Stimulated activated CD4-positive, alpha-beta T cell treated with anti-CD3 and anti-CD28 coated beads, Interleukin-1b, Interleukin-23, amount 100 ng/mL, for 48 hours (primary cell): ENCODE results near the gene CCDC91.
A peak's percentile ranks its signal among the peaks of the same experiment; 100 is the strongest.
"Not testable (repeated sequence)": the region's sequence is repeated elsewhere in the genome, so short reads cannot be mapped to it uniquely, and the experiment has no call there.

Source experiments
- DNase-seq: peaks from one replicate; pipeline ENCODE4 v3.0.0-alpha.2; 2020

Gene CCDC91

GRCh38 chr12:28235015-28235414, 44.8 kb downstream of the CCDC91 start:
- no peak for DNase-seq

DNA sequence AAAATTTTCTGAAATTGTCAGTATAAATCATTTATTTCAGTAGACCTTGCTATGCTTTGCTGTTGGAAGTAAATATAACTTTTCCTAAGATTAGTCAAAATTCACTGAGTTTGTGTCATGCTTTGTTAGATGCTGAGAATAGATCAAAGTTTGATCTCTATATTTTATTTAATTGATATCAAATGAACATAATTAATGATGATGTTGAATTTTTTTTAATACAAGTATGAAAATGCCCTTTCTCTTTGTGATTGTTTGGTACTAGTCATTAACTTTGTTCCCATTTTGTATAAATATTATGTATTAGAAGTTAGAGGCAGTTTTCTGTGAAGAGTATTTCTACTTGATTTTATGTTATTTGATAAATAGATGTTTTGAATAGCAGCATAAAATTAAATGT, 45.7 kb downstream of the CCDC91 start:
- no peak for DNase-seq

GRCh38 chr12:28237423-28237822, 47.2 kb downstream of the CCDC91 start:
- DNase-seq, result no peak

DNA sequence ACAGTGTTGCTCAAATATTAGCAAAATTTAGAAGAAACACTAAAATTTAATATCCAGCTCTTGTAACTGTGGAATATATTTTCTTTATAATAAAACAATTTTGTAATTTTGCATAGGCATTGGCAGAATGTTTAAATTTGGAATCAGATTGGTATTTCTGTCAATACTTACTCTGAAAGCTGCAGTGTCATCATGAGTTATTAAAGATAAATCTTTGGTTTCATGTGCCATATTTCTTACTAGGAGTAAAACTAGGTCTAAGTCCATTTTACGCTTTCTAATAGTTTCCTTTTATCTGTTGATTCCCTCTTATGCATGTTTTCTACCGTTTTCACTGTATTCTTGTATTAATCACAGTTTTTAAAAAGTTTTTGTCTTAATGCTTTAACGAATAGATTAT, 49.7 kb downstream of the CCDC91 start:
- no peak for DNase-seq

DNA sequence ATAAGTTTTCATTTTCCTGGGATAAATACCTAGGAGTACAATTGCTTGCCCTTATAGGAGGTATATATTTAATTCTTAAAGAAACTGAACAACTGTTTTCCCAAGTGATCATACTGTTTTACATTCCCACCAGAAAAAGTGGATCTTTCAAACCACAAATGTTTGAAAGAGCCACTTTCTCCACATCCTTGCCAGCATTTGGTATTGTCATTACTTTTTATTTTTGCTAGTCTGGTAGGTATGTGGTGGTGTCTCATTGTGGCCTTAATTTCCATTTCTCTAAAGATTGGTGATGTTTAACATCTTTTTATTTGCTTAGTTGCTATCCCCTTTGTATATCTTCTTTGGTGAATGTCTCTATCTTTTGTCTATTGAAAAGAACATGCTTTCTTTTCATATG, 50.6 kb downstream of the CCDC91 start:
- DNase-seq, result no peak

DNA sequence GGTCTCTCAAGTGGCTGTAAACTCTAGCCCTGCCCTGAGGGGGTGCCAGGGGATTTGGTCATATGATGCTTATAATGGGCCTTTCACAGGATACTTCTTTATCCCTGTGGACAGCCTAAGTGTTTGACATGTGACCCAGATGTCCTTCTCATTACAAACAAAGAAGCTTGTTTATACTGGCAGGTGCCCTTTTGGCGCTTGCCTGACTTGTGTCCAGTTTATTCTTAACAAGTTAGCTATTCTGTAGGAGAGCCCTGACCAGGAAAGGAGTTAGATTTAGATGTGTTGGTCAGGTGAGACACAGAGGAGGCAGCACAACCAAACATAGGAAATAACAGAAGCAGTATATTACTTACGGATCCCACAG, 51.9 kb downstream of the CCDC91 start:
- no peak for DNase-seq

DNA sequence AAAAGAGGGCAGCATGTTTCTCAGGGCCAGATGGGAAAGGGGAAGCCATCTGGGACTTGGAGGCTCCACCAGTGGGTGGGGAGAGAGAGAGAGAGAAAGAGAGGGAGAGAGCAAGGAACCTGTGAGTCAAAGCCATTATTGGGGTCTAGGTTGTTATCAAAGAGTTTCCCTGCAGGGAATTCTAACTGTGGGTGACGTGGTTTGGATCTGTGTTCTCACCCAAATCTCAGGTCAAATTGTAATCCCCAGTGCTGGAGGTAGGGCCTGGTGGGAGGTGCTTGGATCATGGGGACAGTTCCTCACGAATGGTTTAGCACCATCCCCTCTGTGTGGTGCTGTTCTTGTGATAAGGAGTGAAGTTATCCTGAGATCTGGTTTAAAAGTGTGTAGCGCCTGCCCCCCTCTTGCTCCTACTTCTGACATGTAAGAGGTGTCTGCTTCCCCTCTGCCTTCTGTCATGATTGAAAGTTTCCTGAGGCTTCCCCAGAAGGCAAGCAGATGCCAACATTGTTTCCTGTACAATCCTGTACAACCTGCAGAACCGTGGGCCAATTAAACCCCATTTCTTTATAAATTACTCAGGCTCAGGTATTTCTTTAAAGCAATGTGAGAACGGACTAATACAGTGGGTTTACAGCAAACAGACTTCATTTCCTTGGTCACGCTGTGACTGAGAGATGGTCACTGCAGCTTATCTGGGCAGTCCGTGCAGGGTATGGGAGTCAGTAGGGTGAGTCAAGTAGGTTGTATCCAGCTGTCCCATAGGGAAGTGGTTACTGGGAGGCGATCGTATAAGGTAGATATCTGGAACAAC, 52.4 kb downstream of the CCDC91 start:
- no peak for DNase-seq

- DNase-seq, result no peak
Observed at GRCh38 chr12:28243310-28243633, 53.0 kb downstream of the CCDC91 start.

DNA sequence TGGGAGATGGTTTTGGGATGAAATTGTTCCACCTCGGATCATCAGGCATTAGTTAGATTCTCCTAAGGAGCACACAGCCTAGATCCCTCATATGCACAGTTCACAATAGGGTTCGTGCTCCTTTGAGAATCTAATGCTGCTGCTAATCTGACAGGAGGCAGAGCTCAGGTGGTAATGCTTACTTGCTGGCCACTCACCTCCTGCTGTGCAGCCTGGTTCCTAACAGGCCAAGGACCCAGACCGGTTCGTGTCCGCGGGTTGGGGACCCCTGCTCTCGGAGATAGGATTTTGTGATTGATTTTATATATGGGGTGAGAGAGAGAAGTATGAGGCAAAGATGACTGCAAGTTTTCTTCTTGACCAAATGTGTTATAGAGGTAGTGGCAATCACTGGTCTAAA, 57.5 kb downstream of the CCDC91 start:
- no peak for DNase-seq

DNA sequence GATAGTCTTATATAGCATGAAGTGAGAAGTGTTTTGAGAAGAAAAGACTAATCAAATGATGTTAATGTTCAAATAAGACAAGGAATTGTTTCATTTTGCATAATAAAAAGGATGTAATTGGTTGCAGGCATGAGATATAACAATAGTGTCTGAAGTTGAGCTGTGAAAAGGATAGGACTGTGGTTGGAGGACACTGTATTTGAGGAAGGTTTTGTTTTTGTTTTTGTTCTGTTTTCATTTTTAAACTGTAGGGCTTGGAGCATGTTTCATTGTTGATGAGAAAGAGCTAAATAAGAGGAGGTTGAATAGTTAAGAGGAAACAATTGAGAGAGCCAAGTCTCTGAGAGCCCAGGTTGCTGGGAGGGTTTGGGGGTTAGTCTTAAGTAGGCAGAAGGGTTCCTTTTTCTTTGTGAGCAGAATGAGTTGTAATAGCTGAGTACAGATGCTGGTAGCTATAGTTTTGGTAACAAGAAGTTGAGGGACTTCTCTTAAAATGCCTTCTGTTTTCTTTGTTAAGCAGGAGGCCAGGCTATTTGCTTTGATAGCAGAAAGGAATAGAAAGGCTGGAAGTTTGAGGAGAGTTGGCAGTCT, 58.4 kb downstream of the CCDC91 start:
- DNase-seq, result no peak

GRCh38 chr12:28253161-28253641, 62.9 kb downstream of the CCDC91 start:
- peak; percentile 51 for DNase-seq

- no peak for DNase-seq
Observed at GRCh38 chr12:28257411-28257810, 67.2 kb downstream of the CCDC91 start.

DNA sequence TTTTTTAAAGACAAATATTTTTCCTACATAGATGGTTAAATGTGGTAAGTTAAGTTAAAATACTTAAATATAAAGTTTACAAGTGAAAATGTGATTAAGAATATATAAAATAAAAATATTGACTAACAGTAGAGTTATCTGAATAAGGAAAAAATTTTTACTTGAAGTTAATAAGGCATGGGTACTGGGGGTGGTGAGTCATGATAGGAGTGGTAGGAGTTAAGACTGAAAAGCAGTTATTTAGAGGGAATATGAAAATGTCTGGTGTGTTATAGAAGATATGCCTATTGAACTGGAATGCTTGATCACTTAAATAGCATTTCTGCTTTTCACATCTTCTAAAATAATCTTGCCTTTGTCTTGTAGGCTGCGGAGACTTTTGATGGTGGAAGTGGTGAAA, 68.7 kb downstream of the CCDC91 start:
- no peak for DNase-seq

DNA sequence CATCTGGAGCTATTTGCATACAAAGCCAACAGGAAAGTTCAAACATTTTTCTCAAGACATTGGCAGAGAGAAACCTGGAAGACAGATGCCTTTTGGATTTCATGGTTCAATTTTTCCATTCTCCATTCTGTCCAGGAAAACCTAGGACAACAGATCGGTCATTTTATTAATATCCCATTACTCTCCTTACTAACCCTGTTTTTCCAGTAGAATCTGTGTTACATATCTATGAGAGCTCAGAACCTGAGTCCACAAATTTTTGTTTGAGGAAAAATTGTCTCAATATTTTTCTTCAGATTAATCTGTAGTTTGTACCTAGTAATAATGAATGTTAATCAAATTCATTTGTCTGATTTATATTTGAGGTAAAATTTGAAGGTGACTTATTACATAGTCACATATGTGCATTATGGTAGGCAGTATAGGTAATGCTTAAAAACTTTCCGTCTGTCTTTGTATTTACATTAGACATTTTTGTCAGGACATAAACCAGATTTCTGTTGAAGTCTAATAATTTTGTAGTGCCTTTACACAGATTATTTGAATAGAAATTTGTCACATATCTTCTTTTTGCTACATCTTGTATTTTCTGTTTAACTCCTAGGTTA, 75.3 kb downstream of the CCDC91 start:
- no peak for DNase-seq

GRCh38 chr12:28267920-28268607, 77.8 kb downstream of the CCDC91 start:
- DNase-seq, result not testable (repeated sequence)

- DNase-seq, result no peak
Observed at GRCh38 chr12:28268608-28269229, 78.5 kb downstream of the CCDC91 start.

DNA sequence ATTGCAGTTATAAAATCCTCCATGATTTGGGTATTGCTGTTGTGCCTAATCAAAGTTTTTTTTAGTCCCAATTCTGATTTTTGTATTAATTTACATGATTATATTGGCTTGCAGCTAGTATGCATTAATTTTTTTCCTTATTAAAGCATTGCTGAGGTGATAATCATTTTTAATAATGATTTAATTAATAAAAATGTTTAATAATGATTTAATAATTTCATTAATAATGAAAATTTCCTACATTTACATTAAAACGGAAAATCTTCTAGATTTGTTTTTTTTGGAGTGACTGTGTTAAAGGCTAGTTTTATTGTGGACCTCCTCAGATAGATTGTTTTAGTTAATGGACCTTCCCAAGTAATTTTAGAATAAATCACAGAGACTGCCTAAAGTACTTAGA, 79.6 kb downstream of the CCDC91 start:
- DNase-seq, result no peak

GRCh38 chr12:28278499-28278898, 88.2 kb downstream of the CCDC91 start:
- DNase-seq, result no peak

DNA sequence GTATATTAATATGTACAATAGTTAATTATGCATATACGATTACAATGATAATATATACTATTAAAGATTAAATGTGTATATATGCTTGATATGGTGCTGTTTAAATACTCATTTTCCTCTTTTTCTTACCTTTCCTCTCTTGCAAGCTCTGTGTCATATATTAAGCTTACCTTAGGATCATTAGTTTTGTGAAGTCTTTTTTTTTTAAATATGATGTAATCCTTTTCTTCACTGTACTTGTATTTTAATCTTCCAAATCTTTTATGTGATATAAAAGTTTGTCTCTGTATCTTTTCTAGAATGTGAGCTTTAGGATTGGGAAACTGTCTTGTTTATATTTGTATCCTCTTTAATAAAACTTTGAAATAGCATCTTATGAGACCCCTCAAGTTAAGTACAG, 88.7 kb downstream of the CCDC91 start:
- no peak for DNase-seq

- DNase-seq, result no peak
Observed at GRCh38 chr12:28286352-28286751, 96.1 kb downstream of the CCDC91 start.

DNA sequence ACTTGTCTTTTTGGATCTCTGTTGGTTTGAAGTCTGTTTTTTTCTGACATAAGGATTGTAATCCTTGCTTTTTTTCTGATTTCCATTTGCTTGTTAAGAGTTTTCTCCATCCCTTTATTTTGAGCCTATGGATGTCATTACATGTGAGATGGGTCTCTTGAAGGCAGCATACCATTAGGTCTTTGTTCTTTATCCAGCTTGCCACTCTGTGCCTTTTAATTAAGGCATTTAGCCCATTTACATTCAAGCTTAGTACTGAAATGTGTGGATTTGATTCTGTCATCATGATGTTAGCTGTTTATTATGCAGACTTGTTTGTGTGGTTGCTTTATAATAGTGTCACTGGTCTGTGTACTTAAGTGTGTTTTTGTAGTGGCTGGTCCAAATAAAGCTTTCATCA, 100.0 kb downstream of the CCDC91 start:
- DNase-seq, result no peak

- no peak for DNase-seq
Observed at GRCh38 chr12:28292699-28293098, 102.4 kb downstream of the CCDC91 start.

GRCh38 chr12:28294300-28294699, 104.0 kb downstream of the CCDC91 start:
- no peak for DNase-seq
